ENCODE data around the gene PRPH. TPM values are rescaled to one million over a fixed set of nuclear protein-coding genes. Genes with fewer than 3 reads are reported as not detected.

The PRPH gene
- total and polyA plus RNA-seq, 9 of the 15 experiments (the other 6 are each of a cell fraction or from before 2014, with no cell fraction given) = 0.27 to 1.9 (median 1.3) TPM; not detected in 1

- no peak for TF ChIP-seq TFE3 (CRISPR knock-in tag; IDR thresholded peaks at IDR 0.05)
- TF ChIP-seq SMARCA4 (IDR thresholded peaks at IDR 0.05) = peak; percentile 46; the same call in 1 of the 2 replicates
- TF ChIP-seq ZNF639 (CRISPR knock-in tag; conservative IDR thresholded peaks at IDR 0.05 in 1 of 2, IDR thresholded peaks at IDR 0.05 in 1 of 2) = peak in 1 of 2 experiments; percentile 25; a peak in 1 of 4 replicates
- TF ChIP-seq ARID3A (IDR thresholded peaks at IDR 0.05; ENCODE audit: borderline replicate concordance, low read depth, low read length) = no peak
- TF ChIP-seq NUFIP1 (IDR thresholded peaks at IDR 0.05; ENCODE audit: partially characterized antibody) = no peak
- 0 out of 2 replicates have a peak, but pooled peaks have one; percentile 37 for TF ChIP-seq ZNF589 (CRISPR knock-in tag; IDR thresholded peaks at IDR 0.05; ENCODE audit: low read depth)
- TF ChIP-seq ZNF584 (CRISPR knock-in tag; IDR thresholded peaks at IDR 0.05; ENCODE audit: low read depth) = 0 out of 2 replicates have a peak, but pooled peaks have one; percentile 33
- TF ChIP-seq ZNF121 (CRISPR knock-in tag; conservative IDR thresholded peaks at IDR 0.05) = no peak
- no peak for TF ChIP-seq POLR2AphosphoS5 (IDR thresholded peaks at IDR 0.05; ENCODE audit: control insufficient read depth, insufficient read depth, low read depth, low read length)
- peak; percentile 72 for TF ChIP-seq L3MBTL2 (IDR thresholded peaks at IDR 0.05)
- 0 out of 6 replicates have a peak, but pooled peaks of 1 of the 3 experiments have one; percentile 37 for TF ChIP-seq ZBTB11 (CRISPR knock-in tag; IDR thresholded peaks at IDR 0.05)
Measured at GRCh38 chr12:49305762-49306510, 11.0 kb downstream of the PRPH start (continued).

Data from K562 (cell line).